Mucosa of descending colon (tissue), 3 donors: Measurements from ENCODE around the gene ALPI. TPM values are rescaled to one million over a fixed set of nuclear protein-coding genes. Genes with fewer than 3 reads are reported as not detected.

Experiments used
- ATAC-seq: fragments of 200-7000 bp; cut with Tn5 transposase; one replicate; pipeline ENCODE4 v1.9.1; 2020; ENCODE audit warnings: mild to moderate bottlenecking, moderate library complexity
- DNase-seq, 3 donors: peaks; one replicate each; pipeline ENCODE4 v3.0.0-alpha.2; 2020
- H3K36me3 ChIP-seq: fragments of 200-600 bp; one replicate; pipeline ENCODE4 v1.8.0; 2021; ENCODE audit warnings: low read depth, mild to moderate bottlenecking
- H3K4me1 ChIP-seq: fragments of 200-600 bp; one replicate; pipeline ENCODE4 v1.8.0; 2021; ENCODE audit warnings: low read depth, mild to moderate bottlenecking
- H3K4me3 ChIP-seq: fragments of 200-600 bp; one replicate; pipeline ENCODE4 v1.8.0; 2021; ENCODE audit warnings: mild to moderate bottlenecking
- H3K9me3 ChIP-seq: fragments of 200-600 bp; one replicate; pipeline ENCODE4 v1.8.0; 2021; ENCODE audit warnings: mild to moderate bottlenecking
- intact Hi-C, 2 donors: fragments of 100-400 bp; cut with DNase I in 1 of 2; cut with micrococcal nuclease in 1 of 2; formaldehyde crosslinking; loops; one replicate each; pipeline versions ENCODE4 v1.11.0 to v1.11.1; 2022; cut with DNase I, micrococcal nuclease
- total RNA-seq, 3 donors: library from RNA; stranded (reverse); fragmentation: NEBNext Ultra II Directional in 2 of 3; extraction: Animal tissue kit (Norgen Biotek cat#: 25700) in 2 of 3; gene quantifications; one replicate each; pipeline versions ENCODE4 v1.2.1 to v1.2.4, GENCODE V29; 2021 to 2023
- TF ChIP-seq, protein P1 (sequence below): fragments of 200-600 bp; IDR thresholded peaks from one replicate; pipeline ENCODE4 v1.8.0; 2022; ENCODE audit warnings: antibody characterized with exemption, mild to moderate bottlenecking
- donor health status: DM: no; HTN: no; CAD: no; lungs with moderate emphysema.
- donor health status: DM: no; HTN: no; CAD: no.
- donor health status: DM: no; HTN: yes; CAD: no.

Gene ALPI
- total RNA-seq, 3 donors from 2014 or later = 8.5 to 24.6 (median 24.4) TPM

DNA sequence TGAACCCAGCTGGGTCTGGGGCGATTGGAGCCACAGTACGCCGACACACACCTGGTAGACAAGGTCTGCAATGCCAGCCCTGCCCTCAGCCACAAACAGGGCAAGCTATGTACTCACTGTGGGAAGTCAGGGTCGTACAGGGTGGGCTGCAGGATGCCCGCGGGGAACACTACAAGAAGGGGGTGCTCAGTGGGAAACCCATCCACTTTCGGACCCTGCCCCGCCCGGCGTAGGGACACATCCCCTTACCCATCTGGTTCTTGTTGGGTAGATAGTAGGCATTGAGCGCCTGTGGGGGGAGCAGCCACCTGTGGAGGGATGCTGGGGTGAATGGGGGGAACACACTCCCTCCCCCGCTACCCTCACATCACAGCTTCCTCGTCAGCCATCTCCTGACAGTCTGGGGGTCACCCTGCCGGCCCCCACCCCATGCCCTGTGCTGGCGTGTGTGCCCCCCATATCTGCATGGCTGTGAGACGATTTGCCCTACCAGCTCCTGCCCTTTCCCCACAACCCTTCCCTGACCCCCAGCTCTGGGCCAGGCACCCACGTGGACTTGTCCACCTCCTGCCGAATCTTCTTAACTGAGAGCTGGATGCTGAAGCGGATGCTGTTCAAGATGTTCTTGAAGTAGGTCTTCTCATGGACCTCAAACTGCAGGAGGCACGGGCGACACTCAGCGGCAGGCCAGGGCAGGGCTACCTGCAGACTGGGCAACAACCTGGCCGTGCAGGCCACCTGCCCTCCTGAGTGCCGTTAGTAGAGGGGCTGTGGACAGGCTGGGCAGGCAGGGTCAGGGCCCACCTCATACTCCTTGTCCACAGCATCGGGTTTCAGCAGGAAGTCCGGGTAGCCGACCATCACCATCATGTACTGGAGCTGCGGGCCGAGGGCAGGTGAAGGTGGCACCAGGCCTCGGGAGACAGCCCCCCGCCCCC, 26.6 kb downstream of the ALPI start:
- intact Hi-C loops = no loop called here
- Histone ChIP-seq H3K4me3 (no peak overlapping the region), H3K36me3 (no peaks in the 10 kb centered on the region), H3K9me3 (no peaks in the 10 kb centered on the region), H3K4me1 (peaks cover 5% of the 10 kb centered on the region)
- TF ChIP-seq, protein P1, sequence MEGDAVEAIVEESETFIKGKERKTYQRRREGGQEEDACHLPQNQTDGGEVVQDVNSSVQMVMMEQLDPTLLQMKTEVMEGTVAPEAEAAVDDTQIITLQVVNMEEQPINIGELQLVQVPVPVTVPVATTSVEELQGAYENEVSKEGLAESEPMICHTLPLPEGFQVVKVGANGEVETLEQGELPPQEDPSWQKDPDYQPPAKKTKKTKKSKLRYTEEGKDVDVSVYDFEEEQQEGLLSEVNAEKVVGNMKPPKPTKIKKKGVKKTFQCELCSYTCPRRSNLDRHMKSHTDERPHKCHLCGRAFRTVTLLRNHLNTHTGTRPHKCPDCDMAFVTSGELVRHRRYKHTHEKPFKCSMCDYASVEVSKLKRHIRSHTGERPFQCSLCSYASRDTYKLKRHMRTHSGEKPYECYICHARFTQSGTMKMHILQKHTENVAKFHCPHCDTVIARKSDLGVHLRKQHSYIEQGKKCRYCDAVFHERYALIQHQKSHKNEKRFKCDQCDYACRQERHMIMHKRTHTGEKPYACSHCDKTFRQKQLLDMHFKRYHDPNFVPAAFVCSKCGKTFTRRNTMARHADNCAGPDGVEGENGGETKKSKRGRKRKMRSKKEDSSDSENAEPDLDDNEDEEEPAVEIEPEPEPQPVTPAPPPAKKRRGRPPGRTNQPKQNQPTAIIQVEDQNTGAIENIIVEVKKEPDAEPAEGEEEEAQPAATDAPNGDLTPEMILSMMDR = no peak
- ATAC-seq (no peak), DNase-seq (peak in 2 of 3 donors; percentile 12 to 36)

- H3K4me3 ChIP-seq = no peak overlapping the region
- peaks cover 5% of the 10 kb centered on the region for H3K4me1 ChIP-seq
- TF ChIP-seq, protein P1 = no peak
- intact Hi-C loops = no loop called here
- H3K36me3 ChIP-seq = no peaks in the 10 kb centered on the region
- DNase-seq (peak in 1 of 3 donors; percentile 5), ATAC-seq (no peak)
- H3K9me3 ChIP-seq = no peaks in the 10 kb centered on the region
These were observed 27.5 kb downstream of the ALPI start for GRCh38 chr2:232483311-232483922.

- Histone ChIP-seq H3K4me3 (no peak overlapping the region), H3K4me1 (peaks cover 5% of the 10 kb centered on the region), H3K36me3 (no peaks in the 10 kb centered on the region), H3K9me3 (no peaks in the 10 kb centered on the region)
- DNase-seq = peak in 2 of 3 donors; percentile 3 to 36
- intact Hi-C loops = no loop called here
- TF ChIP-seq, protein P1 = no peak
- ATAC-seq = no peak
These were observed 28.1 kb downstream of the ALPI start for GRCh38 chr2:232483923-232484627.

DNA sequence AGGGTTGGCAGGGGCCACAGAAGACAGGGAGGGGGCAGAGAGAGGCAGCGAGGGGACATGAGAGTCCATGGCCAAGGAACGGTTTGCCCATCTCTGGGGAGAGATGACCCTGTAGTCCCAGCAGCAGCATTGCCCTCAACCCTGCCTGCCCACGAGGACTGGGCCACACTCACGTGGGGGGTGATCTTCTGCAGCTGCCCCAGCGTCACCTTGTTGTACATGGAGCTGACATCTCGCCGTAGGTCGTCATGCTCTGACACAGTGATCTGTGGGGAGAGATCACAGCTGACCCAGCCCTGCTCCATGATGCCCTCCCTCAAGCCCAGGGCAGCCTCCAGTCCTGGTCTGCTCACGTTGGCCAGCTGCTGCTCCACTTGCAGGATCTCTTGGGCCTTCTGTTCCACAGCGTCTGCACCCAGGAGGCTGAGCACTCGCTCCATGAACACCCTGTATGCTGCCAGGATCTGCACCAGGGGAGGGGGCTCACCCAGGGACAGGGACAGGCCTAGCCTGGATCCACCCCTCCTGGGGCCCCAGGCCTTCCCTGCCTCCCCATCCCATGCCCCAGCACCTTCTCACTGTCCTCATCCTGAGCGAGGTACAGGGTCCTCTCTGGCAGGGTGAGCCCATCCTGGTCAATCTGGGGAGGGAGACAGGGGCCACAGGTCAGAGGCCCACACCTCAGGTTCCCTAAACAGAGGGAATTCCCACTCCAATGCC, 28.8 kb downstream of the ALPI start:
- no peaks in the 10 kb centered on the region for H3K36me3 ChIP-seq
- intact Hi-C loops = no loop called here
- H3K4me3 ChIP-seq = no peak overlapping the region
- no peaks in the 10 kb centered on the region for H3K9me3 ChIP-seq
- TF ChIP-seq, protein P1 = no peak
- DNase-seq (peak in 1 of 3 donors; percentile 13), ATAC-seq (no peak)
- H3K4me1 ChIP-seq = peaks cover 5% of the 10 kb centered on the region

- ATAC-seq (no peak), DNase-seq (peak in 1 of 3 donors; percentile 4)
- TF ChIP-seq, protein P1 = no peak
- no peak overlapping the region for H3K4me3 ChIP-seq
- no peaks in the 10 kb centered on the region for H3K36me3 ChIP-seq
- H3K9me3 ChIP-seq = no peaks in the 10 kb centered on the region
- peaks cover 5% of the 10 kb centered on the region for H3K4me1 ChIP-seq
- intact Hi-C loops = no loop called here
These were observed 29.4 kb downstream of the ALPI start for GRCh38 chr2:232485348-232485756.
